ACC112 (cell line): Measurements from ENCODE around the gene KRTAP12-1.

Experiments
- H2AFZ ChIP-seq: fragments of 200-600 bp; sonication (generic); one replicate; pipeline ENCODE4 v1.6.0; 2017; ENCODE audit warnings: antibody characterized with exemption, low read length; ENCODE audit not compliant: unreplicated experiment
- H3K27ac ChIP-seq: fragments of 200-600 bp; sonication (generic); 2 replicates; pipeline ENCODE4 v1.5.1; 2014; ENCODE audit warnings: low read depth, mild to moderate bottlenecking, antibody characterized with exemption, low read length, moderate library complexity
- H3K27me3 ChIP-seq: fragments of 200-600 bp; sonication (generic); 2 replicates; pipeline ENCODE4 v1.6.1; 2014; ENCODE audit warnings: mild to moderate bottlenecking, antibody characterized with exemption, low read length, moderate library complexity, mixed read lengths; ENCODE audit not compliant: insufficient read depth
- H3K36me3 ChIP-seq: fragments of 200-600 bp; sonication (generic); 2 replicates; pipeline ENCODE4 v1.6.1; 2016; ENCODE audit warnings: mild to moderate bottlenecking, antibody characterized with exemption, low read length, moderate library complexity, mixed read lengths; ENCODE audit not compliant: insufficient read depth
- H3K4me1 ChIP-seq: fragments of 200-600 bp; sonication (generic); one replicate; pipeline ENCODE4 v1.6.1; 2016; ENCODE audit warnings: low read length, mixed read lengths; ENCODE audit not compliant: insufficient read depth, unreplicated experiment, control insufficient read depth
- H3K4me3 ChIP-seq: fragments of 200-600 bp; sonication (generic); 2 replicates; pipeline ENCODE4 v1.5.1; 2014; ENCODE audit warnings: mild to moderate bottlenecking, low read depth, low read length
- H3K79me2 ChIP-seq: fragments of 200-600 bp; sonication (generic); one replicate; pipeline ENCODE4 v1.6.0; 2016; ENCODE audit warnings: low read length; ENCODE audit not compliant: control insufficient read depth, unreplicated experiment, insufficient read depth

KRTAP12-1 gene

GRCh38 chr21:44711327-44712202, 29.6 kb upstream of the KRTAP12-1 start, which contains the start of gene TSPEAR:
TSS of gene TSPEAR (minus strand) at chr21:44711572. CDS start at chr21:44711514, 58 bp downstream.
- Histone ChIP-seq H2AFZ (no peak within 1 kb of the TSS), H3K79me2 (no peaks in the 10 kb centered on the region), H3K4me1 (peaks cover 5% of the 10 kb centered on the region), H3K4me3 (no peak within 1 kb of the TSS), H3K27ac (no peak within 1 kb of the TSS), H3K27me3 (peaks cover 96% of the 10 kb centered on the region), H3K36me3 (no peaks in the 10 kb centered on the region)

DNA sequence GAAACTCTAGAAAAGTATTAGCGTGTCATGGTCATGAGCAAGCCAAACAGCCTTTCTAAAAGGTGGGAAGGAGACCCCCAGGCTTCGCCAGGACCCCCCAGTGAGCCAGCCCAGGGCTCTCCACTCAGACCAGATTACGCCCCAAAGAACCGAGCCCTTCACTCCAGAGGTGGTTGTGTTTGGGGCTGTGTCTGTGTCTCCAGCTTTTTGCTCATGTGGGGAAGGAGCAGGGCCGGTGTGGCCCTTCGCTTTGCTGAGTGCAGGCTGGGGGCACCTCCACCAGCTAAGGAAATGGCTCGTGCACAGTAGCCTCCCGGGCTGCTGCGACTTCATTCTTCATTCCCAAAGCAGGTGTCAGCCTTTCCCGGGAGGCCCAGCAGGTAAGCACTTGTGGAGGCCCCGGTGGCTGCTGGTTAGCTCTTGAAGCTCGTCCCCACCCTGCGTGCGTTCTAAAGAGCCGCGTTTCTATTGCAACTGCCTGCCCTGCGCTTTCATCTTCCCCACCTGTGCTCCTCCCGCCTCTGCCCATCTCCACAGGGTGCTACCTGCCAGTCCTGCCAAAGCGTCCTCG, 28.9 kb upstream of the KRTAP12-1 start:
- H3K27ac ChIP-seq, result no peak overlapping the region
- H2AFZ ChIP-seq, result no peak overlapping the region
- no peak overlapping the region for H3K4me3 ChIP-seq
- no peaks in the 10 kb centered on the region for H3K79me2 ChIP-seq
- H3K4me1 ChIP-seq, result peaks cover 5% of the 10 kb centered on the region
- peaks cover 100% of the 10 kb centered on the region for H3K27me3 ChIP-seq
- H3K36me3 ChIP-seq, result no peaks in the 10 kb centered on the region

DNA sequence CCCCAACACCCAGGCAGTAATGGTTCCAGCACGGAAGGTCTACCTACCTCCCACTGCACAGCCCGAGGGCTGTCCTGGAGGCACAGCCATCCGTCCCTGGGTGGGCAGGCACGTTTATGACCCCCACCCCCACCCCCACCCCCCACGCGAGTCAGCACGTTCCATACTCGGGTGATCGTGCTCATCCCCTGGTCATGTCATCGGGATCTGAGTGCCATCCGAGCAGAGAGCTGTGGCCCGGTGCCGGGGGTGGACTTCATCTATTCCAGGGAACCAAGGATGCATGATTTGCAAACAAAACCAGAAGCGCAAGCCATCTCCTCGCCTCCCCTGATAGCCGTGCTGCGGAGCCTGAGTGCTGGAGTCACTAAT, 28.3 kb upstream of the KRTAP12-1 start:
- Histone ChIP-seq H3K4me3 (no peak overlapping the region), H3K79me2 (no peaks in the 10 kb centered on the region), H3K27me3 (peaks cover 96% of the 10 kb centered on the region), H2AFZ (no peak overlapping the region), H3K4me1 (peaks cover 5% of the 10 kb centered on the region), H3K36me3 (no peaks in the 10 kb centered on the region), H3K27ac (no peak overlapping the region)

GRCh38 chr21:44709426-44710293, 27.7 kb upstream of the KRTAP12-1 start:
- no peak overlapping the region for H3K27ac ChIP-seq
- no peaks in the 10 kb centered on the region for H3K79me2 ChIP-seq
- no peak overlapping the region for H2AFZ ChIP-seq
- no peaks in the 10 kb centered on the region for H3K36me3 ChIP-seq
- H3K4me3 ChIP-seq, result no peak overlapping the region
- peaks cover 92% of the 10 kb centered on the region for H3K27me3 ChIP-seq
- H3K4me1 ChIP-seq, result peaks cover 5% of the 10 kb centered on the region

GRCh38 chr21:44708866-44709425, 27.0 kb upstream of the KRTAP12-1 start:
- no peak overlapping the region for H2AFZ ChIP-seq
- peaks cover 92% of the 10 kb centered on the region for H3K27me3 ChIP-seq
- no peaks in the 10 kb centered on the region for H3K36me3 ChIP-seq
- peaks cover 5% of the 10 kb centered on the region for H3K4me1 ChIP-seq
- H3K79me2 ChIP-seq, result no peaks in the 10 kb centered on the region
- no peak overlapping the region for H3K4me3 ChIP-seq
- H3K27ac ChIP-seq, result no peak overlapping the region

DNA sequence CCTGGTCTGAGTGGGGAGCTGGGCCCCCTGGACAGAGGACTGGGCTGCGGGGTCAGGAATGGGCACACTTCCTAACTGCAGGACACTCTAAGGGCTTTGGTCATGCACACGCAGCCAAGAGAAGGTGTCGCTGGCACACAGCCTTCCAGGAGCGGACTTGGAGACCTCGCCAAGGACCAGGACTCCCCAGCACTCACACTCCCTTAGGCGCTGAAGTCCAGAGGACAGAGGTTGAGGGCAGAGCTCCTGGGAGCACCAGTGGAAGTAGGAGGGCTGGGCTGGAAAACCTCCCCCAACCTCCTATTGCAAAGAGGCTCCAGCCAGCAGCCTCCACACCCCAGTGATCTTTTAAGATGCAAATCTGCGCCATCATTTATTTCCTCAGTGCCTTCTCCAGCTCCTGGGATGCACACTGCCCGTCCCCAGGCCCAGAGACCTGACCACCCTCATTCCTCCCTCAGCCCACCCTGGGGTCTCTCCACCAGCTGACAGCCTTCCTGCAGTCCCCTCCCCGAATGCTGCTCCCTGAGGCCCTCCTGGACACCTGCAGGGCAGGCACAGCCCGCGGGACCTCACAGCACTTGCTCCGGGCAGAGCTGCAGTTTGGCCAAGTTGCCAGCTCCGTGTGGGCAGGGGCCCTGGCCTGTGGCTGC, 26.4 kb upstream of the KRTAP12-1 start:
- Histone ChIP-seq H3K36me3 (no peaks in the 10 kb centered on the region), H3K27ac (no peak overlapping the region), H2AFZ (no peak overlapping the region), H3K4me3 (no peak overlapping the region), H3K4me1 (peaks cover 5% of the 10 kb centered on the region), H3K27me3 (peaks cover 92% of the 10 kb centered on the region), H3K79me2 (no peaks in the 10 kb centered on the region)

DNA sequence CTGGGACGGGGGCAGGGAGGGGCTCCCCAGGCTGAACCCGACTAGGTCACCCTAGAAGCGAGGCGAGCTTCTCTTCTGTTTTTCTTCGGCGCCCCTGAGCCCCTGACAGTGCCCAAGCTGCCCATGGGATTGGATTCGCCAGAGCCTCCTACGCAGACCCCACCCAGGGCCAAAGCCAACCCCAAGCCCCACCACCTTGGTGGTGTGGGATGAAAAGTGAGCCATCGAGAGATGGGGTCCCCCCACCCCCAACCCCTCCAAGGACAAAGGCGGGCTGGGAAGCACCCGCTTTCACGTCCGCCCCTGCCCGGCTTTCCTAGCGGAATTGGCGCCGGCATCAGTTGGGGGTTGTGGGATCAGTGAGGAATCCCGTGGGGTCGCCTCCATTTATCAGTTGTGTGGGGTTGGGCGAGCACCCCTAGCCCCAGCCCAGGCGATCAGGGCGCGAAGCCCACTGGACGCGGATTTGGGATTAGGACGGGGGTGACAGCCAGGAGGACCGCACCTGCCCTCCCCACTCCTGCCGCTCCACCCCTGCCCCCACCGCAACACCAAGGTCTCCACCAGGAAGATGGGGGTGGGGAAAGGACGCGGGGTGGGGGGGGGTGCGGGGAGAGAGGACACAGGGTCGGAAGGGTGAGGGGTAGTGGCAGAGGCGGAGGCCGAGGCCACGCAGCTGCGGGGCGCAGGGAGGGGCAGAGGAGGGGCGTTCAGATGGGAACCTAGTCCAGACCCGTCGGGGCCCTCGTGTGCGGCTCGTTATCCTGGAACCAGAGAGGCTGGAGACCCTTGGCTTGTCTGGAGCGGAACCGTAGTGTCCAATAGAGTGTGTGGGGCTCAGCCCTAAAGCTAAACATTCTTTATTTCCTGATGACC, 25.0 kb upstream of the KRTAP12-1 start:
- Histone ChIP-seq H3K4me3 (no peak overlapping the region), H3K27me3 (peaks cover 92% of the 10 kb centered on the region), H3K27ac (no peak overlapping the region), H3K36me3 (no peaks in the 10 kb centered on the region), H3K79me2 (no peaks in the 10 kb centered on the region), H3K4me1 (peaks cover 5% of the 10 kb centered on the region), H2AFZ (no peak overlapping the region)

DNA sequence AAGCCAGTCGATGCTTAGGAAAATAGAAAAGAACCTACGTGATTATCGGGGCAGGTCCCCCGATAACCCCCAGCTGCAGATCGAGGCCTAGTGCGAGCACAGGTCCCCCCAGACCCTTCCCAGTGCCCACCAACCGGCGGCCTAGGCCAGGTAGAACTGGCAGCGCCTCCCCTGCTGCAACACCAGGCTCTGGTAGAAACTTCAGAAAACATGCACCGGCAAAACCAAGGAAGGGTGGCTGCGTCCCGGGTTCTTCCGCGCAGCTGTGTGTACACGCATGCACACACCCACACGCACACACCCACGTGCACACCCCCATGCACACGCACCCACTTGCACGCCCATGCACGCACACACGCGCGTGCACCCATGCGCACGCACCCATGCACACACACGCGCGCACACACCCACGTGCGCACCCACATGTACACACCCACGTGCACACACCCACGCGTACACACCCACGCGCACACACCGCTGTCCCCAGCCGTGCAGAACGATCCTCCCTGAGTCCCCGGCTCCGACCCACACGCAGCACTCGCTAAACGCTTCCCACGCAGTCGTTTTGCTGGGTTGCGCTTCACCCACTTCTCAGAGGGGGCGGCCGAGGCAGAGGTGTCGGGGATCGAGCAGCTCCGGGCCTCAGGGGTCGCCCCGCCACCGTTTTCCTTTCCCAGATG, 24.2 kb upstream of the KRTAP12-1 start:
- H3K4me3 ChIP-seq, result no peak overlapping the region
- H3K36me3 ChIP-seq, result no peaks in the 10 kb centered on the region
- no peak overlapping the region for H2AFZ ChIP-seq
- no peak overlapping the region for H3K27ac ChIP-seq
- no peaks in the 10 kb centered on the region for H3K79me2 ChIP-seq
- peaks cover 92% of the 10 kb centered on the region for H3K27me3 ChIP-seq
- H3K4me1 ChIP-seq, result peaks cover 5% of the 10 kb centered on the region

GRCh38 chr21:44704636-44705001, 22.7 kb upstream of the KRTAP12-1 start:
- Histone ChIP-seq H3K4me3 (no peak overlapping the region), H3K27ac (no peak overlapping the region), H2AFZ (no peak overlapping the region), H3K4me1 (peaks cover 5% of the 10 kb centered on the region), H3K27me3 (peaks cover 92% of the 10 kb centered on the region), H3K36me3 (no peaks in the 10 kb centered on the region), H3K79me2 (no peaks in the 10 kb centered on the region)
